NCI-H446 (cell line): ENCODE measurements around the gene KCNF1.

ENCODE experiments used
- DNase-seq, 2 experiments: peaks; one replicate each; lab custom pipeline; 2025; lab: John Stamatoyannopoulos, UW

Gene KCNF1

DNA sequence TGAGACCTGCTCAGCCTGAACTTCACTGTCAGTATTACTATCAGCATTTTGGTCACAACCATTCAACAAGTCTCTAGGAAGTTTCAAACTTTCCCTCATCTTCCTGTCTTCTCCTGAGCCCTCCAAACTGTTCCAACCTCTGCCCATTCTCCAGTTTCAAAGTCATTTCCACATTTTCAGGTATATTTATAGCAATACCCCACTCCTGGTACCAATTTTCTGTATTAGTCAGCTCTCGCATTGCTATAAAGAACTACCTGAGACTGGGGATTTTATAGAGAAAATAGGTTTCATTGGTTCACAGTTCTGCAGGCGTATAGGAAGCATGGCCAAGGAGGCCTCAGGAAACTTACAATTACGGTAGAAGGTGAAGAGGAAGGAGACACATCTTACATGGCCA lies 27.3 kb downstream of the KCNF1 start:
- no peak for DNase-seq

DNA sequence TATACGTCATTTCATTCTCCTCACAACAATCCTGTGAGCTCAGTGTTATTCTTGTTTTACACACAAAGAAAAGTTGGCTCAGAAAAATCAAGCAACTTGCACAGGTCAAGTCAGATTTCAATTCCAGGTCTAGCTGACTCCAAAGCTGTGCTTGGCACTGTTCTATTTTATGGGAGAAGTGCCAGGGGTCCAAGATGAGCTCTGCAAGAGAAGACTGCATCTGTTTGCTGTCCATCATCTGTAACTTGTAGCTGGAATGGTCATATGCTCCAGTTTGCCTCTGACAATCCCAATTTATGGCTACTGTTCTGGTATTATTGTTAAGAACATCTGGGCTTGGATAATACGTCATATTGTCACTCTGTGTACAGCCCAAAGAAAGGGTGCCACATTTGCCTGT lies 28.9 kb downstream of the KCNF1 start:
- peak in 1 of 2 experiments; percentile 22 for DNase-seq

DNA sequence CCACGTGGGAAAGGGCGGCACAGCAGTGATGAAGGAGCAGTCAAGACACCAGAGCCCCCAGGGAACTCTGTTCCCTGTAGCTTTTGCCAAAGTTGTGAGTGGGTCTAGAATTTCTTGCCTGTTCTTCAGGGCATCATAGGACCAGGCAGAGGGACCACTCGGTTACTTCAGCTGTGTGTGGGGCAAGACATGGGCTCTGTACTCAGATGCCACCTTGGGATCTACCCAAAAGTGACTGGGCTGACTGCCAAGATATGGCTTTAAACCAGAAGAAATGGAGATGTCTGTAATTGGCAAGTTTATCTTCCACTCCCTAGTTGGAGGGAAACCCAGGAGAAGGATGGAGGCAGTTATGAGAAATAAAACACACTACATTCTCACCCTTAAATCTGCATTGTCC lies 29.6 kb downstream of the KCNF1 start:
- DNase-seq = peak in 1 of 2 experiments; percentile 42

DNA sequence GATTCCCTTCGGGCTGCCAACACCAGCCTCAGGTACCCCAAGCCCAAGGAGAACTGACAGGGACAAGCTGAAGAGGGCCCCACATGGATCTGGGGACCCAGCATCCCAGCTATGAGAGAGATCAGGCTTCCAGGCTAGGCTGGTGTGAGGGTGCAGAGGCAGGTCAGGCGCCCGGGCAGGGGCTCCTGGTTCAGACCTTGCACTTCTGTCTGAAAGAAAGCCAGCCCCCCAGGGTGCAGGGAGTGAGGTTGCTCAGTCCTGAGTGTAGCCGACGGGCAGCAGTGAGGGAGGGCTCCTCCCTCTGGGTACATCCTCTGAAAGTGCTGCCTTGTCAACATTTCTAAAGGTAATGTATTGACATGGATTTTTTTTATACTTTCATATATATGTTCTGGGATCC lies 33.1 kb downstream of the KCNF1 start:
- DNase-seq = no peak

DNA sequence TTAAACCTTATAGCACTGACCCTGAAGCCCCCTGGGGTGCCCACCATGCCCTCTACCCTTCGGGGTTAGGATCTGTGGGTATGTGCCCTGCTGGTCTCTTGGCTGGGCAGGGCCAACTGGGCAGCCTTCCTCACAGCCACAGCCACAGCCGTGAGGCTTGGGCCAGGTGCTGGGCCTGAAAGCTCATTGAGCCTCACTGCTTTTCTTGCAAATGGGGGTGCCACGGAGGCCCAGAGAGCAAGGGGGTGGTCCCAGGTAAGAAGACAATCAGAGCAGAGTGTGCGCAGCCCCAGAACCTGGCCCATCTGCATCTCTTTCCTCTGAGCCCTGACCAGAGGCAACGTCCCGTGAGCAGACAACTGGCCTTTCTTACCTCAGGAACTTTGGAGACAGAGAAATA lies 34.7 kb downstream of the KCNF1 start:
- DNase-seq = no peak

DNA sequence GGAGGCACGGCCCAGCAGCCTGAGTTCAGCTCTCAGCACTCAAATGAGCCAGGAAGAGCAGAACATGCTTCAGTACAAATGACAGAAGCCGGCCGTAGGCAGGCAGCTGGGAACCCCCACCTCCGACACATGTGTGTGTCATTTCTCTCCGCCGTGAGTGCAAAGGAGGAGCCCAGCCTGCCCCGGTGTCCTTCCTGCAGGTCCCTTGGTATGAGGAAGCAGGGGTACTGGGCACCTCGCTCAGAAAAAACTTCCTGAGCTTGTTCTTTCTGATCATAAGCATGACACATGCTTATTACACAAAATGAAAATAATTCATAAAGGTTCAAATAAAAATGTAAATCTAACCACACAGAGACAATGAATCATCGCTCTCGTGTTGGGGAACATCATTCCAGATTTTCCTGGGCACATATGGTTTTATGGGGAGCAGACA lies 35.3 kb downstream of the KCNF1 start:
- no peak for DNase-seq

DNA sequence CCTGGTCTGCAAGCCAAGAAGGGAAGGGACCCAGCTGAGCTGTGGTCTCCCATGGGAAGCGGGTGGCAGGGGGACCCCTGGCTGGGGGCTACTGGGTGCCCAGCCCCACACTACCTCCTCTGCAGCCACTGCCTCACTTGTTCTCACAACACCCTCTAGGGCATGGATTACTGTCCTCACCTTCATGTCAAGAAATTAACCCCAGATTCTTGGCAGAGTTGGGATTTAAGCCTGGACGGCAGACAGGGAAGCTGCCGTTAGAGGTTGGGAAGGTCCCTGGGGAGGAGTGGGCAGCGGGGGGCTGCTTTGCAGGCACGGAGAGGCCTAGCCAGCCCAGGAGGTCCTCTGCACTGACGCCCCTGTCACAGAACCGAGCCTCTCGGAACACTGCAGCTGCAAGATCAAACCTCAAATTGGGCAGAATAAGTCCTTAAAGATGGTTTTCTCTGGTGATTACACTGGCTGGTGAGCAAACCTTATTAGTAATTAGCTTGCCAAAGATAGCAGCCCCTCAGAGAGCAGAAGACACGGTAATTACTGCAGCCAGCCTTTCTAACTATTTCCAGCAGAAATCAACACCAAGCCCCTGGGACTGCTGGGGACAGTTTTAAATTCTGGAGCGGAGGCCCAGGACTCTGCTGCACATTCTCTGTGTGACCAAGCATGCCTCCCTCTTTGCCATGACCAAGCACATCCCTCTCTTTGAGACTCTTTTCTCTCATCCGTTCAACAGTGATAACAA lies 35.9 kb downstream of the KCNF1 start:
- DNase-seq = no peak

DNA sequence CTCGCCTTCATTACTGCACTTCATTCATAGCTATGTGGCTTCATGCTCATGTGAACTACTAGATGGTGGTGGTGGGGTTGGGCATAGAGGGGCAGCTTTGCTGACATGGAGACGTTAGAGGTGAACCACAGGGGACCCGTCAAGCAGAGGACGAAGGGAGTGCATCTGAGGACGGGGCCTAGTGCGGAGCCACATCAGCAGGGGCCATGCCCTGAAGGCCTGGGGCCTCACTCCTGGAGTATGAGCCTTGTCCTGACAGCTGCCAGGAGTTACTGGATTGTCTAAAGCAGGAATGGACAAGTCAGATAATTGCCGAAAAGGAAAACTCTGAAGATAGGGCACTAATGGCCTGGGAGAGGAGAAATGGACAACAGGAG lies 36.4 kb downstream of the KCNF1 start:
- DNase-seq = no peak

DNA sequence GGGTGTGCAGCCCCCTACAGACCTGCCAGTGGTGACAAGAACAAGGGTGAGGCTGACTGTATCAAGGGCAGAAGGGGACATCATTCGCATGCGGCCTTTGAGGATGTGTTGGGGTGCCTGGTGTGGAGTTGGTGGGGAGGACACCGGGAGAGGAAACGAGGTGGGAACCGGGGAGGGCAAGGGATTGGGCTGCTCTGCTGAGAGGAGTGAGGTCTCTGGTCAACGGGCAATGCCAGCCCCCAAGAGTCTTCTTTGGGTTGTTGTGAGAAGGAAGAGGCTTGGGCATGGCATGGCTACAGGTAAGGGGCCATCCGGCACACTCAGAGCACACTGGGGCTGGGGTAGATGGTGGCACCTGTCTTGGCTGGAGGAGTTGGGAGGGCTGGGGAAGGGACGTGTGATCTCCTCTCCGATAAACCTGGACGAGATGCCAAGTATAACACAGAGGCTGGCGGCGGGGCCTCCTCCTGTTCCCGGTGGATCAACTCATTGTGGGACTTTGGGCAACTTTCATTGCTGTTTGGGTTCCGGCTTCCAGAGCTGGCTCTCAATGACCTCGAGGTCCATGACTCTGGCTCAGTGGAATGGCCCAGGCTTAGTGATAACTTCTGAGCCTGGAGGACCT lies 37.0 kb downstream of the KCNF1 start:
- no peak for DNase-seq

DNA sequence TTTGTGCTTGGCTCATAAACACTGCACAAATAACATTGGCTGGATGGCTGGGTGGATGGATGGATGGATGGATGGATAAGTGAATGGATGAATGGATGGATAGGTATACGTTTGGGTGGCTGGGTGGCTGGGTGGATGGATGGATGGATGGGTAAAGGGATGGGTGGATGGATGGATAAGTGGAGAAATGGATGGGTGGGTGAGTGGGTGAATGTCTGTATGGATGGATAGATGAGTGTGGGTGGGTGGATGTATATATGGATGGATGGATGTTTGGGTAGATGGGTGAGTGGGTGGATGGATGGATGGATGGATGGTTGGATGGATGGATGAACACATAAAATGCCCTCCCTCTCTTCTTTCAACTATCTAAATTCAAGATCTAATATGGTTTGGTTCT lies 38.1 kb downstream of the KCNF1 start:
- DNase-seq = no peak

DNA sequence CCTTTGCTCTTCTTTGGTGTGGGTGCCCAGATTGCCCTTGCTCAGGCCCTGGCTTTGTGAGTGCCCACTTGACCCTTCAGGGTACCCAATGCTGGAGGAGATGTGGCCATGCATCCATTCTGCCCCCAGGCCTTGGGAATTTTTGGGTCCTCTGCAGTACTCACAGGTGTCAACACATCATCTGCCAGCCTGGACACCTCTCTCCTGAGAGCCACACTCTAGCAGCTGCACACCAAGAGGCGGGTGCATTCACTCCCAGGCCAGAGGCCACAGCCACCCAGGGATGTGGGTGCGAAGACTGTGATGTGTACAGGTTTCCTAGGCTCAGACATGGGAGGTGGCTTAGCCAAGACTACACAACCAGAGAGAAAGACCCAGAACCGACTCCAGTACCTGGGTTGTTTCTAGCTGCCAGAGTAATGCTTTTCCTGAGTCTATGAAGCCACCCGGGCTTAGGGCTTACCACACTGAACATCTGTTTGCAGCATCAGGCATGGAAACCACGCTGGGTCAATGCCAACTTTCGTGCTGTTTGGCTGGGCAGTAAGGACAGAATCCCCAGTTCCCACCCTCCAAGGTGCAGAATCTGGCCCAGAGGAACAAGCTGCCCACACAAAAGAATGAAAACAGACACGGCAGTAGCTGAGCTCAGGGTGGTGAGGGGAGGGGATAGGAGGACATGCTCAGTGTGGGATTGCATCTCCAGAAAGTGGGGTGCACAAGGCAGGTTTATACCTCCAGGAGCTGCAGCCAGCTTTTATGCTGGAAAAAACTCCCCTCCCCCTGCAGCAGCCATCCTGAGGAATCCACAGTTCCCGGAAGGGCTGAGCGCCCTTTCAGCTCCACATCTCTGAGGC lies 40.1 kb downstream of the KCNF1 start:
- DNase-seq = peak in 1 of 2 experiments; percentile 17

DNA sequence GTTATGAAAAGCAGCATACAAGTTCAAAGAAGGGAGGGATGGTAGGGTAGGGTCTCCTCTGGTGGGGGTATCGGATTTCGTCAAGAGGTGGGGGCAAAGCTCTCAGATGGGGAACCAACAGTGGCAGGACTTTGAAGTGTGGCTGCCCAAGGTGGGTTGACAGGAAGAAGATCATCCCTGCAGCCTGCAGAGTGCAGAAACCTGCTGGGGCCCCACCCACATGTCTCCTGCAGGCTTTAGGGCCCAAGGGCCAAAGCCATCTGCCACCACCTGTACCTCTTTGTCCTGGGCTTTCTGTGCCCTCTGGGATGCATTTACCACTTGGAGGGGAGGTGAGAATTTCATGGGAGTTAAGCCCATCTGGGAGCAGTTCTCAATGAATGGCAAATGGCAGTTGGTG lies 42.7 kb downstream of the KCNF1 start:
- DNase-seq = no peak

DNA sequence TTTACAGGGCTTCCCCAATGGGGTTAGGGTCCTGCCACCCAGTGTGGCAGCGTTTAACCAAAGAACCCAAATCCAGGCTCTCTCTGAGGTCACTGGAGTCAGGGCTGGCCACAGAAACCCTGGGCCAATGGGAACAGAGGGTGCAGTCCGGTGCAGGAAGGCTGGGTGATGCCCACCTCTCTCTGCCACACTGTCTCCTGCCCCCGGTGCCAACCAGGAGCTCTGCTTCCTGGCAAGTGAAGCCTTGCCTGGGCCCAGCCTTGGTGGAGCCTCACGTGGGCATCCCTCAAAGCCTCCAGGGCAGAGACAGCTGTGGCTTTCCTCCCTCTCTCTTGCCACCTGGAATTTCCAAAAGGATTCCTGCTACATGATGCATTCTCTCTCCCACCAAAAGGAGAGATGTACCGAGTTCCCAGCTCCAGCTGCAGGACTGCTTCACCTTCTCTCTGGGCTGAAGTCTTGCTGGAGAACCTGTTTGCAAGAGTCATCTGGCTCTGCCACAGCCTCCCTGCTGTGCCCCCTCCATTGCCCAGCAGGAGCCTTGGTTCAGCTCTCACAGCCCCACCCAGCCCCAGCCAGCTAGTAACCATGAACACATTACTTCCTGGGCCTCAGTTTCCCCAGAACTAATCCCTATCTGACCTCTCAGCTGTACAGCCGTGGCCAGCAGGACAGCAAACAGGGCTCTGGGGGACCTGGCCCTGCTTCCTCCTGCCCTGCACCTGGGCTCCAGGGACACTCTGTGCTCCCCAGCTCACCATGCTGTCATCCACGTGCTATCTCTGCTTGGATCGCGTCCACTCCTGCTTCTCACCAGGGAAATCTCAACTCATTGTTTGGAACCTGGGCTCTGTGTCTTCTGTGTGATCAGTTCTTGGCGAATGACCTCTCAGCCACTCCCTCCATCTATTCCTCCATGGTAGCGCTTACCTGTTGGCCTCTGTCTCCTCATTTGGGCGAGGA lies 43.4 kb downstream of the KCNF1 start:
- DNase-seq = no peak

DNA sequence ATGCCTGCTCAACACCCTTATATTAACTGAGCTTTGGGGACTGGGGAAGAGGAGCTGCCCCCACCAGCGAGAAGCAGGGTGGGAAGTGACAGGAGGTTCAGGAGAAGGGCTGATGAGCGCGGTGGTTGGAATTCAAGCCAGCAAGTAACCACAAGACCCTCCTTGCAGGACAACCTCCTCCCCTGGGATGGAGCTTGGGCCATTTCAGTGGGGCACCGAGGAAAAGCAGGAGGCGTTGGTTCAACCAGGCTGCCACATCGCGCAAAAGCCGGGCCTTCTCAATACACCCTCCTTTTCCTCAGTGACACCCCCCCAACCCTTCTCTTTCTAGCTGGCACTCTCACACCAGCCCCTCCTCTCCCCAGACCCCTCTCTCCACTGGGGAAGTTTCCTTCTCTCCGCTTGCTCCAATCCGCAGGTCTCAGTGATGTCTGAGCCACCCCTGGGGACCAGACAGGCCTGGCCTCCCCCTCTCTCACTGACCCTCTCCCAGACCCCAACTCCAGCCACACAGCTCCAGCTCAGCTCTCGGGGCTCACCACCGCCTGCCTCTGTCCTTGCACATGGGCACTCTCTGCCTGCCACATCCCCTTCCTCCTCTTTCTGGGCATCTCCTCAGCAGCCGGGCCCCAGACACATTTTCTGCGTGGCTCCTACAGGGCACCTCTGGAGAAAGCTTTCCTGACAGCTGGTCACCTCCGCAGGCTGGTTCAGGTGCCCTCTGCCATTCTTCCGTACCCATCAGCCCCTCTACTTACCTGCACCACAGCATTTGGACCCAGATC lies 44.5 kb downstream of the KCNF1 start:
- no peak for DNase-seq

DNA sequence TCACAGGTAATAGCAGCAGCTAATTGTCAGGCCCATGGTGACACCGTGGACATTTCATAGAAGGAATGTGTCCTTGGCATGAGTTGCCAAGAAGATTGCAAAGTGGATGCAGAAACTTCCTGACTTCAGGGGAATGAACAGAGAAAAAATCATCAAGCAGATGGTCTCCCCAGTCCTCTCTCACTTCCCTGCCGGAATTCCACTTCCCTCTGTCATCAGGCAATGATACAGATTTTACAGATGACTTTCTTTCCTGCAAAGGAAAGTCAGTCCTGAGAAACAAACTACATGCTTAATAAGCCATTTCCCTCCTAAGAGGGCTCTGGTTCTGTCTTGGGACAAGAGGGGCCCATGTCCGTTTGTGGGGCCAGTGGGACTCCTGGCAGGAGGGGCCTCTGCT lies 45.7 kb downstream of the KCNF1 start:
- DNase-seq = no peak

DNA sequence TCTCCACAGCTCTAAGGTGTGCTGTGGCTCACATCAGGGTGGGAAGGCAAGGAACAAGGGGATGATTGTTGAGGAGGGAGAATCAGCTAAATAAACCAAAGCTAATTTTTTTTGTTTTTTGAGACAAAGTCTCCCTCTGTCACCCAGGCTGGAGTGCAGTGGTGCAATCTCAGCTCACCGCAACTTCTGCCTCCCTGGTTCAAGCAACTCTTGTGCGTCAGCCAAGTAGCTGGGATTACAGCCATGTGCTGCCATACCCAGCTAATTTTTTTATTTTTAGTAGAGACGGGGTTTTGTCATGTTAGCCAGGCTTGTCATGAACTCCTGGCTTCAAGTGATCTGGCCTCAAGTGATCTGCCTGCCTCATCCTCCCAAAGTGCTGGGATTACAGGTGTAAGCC lies 46.7 kb downstream of the KCNF1 start:
- DNase-seq = peak in 1 of 2 experiments; percentile 10

DNA sequence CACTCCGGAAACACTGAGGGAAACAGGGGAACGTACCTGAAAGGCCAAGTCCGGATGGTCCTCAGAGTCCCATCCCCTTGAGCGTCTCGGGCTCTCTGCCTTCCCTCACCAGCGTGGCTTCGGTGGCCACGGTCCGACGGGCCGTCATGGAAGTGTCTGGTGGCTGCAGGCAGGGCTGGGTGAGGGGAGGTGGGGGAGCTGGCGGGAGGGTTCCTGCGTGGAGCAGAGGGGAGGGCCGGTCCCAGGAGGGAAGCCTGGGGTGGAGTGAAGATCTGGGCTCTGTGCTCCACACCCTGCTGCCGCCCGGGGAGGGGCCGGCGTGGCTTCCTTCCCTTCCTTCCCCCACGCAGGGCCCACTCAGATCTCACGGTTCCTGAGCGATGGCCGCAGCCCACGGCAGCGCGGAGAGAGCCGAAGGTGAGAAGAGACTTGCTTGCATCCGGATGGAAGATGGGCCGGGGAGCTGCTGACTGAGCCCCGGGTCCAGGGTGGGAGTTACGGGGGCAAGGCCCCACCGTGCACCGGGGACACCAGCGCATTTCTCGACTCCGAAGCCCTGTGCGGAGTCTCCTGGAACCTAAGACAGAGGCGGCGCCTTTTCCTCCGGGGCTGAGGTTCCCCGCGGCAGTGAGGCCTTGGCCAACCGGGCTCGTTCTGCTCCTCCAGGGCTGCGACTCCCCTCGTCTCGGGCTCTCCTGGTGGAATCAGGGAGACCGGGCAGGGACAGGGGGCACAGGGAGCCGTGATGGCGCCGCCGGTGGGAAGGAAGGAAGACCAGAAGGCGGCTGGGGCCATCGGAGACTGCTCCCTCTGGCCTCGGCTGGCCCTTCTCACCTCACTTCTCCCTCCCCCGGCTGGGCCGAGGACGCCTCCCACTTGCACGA lies 49.1 kb downstream of the KCNF1 start:
- no peak for DNase-seq

DNA sequence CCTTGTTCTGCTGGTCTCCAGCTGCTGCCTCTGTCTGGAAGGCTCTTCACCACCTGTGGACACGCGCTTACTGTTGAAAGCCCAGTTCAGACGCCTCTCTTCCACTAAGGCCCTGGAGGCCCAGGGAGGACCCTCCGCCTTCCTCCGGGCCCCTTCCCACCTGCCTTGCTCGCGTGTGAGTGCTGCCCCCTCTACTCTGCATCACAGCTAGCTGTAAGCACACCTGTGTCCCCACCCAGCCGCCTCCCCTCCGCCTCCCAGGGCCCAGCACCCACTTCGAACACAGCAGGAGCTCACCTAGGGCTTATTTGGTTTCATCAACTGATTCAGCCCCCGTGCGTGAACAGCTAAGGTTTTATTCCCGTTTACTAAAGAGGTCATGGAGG lies 49.7 kb downstream of the KCNF1 start:
- no peak for DNase-seq

DNA sequence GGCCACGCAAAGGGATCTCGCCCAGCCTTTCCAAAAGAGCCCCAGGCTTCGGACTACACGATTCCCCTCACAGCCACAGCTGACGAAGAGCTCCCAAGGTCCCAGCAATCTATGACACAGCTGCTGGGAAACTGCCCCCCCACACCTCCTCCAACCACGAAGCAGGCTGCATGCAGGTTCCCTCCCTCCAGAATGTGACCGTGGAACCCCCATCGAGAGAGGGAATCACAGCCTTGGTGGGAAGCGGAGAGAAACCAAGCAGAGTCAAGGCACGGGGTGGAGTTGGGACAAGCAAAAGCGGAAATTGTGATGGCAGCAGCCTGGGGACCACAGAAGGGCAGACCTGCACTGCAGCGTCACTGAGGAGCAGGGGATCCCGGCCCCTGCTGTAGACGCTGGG lies 50.3 kb downstream of the KCNF1 start:
- no peak for DNase-seq

DNA sequence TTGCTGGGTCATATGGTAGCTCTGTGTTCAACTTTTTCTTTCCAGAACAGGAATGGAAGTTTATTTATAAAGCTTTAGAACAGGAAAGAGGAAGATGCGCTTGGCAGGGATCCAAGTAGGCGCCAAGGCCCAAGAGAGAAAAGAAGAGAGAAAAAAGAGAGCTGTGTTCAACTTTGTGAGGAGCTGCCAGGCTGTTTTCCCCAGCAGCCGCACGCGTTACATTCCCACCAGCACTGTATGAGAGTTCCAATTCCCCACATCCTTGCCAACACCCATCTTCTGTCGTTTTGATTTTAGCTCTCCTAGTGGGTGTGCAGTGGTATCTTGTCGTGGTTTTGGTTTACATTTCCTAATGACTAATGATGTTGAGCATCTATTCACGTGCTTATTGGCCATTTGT lies 51.4 kb downstream of the KCNF1 start:
- DNase-seq = no peak
